Measurements from ENCODE around the gene ST13.

DNA sequence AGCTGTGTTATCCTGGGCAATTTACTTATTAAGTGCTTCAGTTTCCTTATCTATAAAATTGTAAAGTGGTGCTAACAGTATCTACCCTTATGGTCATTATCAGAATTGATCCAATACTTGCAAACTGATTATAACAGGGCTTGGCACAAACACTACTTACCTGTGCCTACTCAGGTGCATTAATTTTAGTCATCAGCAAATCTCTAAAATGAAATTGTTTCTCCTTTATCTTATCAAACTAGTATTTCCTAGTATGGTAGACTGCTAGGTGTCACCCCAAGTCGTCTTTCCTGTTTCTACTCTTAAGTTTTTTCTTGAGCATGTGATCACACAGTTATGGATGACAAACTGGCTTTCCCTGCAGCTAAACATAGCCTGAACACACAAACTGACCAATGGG lies 33.0 kb downstream of the ST13 start:
- TF ChIP-seq, protein P1, sequence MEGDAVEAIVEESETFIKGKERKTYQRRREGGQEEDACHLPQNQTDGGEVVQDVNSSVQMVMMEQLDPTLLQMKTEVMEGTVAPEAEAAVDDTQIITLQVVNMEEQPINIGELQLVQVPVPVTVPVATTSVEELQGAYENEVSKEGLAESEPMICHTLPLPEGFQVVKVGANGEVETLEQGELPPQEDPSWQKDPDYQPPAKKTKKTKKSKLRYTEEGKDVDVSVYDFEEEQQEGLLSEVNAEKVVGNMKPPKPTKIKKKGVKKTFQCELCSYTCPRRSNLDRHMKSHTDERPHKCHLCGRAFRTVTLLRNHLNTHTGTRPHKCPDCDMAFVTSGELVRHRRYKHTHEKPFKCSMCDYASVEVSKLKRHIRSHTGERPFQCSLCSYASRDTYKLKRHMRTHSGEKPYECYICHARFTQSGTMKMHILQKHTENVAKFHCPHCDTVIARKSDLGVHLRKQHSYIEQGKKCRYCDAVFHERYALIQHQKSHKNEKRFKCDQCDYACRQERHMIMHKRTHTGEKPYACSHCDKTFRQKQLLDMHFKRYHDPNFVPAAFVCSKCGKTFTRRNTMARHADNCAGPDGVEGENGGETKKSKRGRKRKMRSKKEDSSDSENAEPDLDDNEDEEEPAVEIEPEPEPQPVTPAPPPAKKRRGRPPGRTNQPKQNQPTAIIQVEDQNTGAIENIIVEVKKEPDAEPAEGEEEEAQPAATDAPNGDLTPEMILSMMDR (IDR thresholded peaks at IDR 0.05) = no peak
- TF ChIP-seq POLR2A (IDR thresholded peaks at IDR 0.05) = no peak
